Myometrial cell (primary cell): ENCODE results near the gene PIH1D2. TPM values are rescaled to one million over a fixed set of nuclear protein-coding genes. Genes with fewer than 3 reads are reported as not detected.

Experiments used
- total RNA-seq: library from RNA; depleted of rRNA; stranded (reverse); fragments of >200 nt; gene quantifications from 2 replicates; pipeline ENCODE4 v1.2.3, GENCODE V29; 2015

PIH1D2 gene
- 1.2 and 4.9 TPM in 2 replicates for total RNA-seq

GRCh38 chr11:112073941-112074811 is at the start of gene PIH1D2, which contains the start of gene NKAPD1:
Gene PIH1D2 (minus strand): TSS chr11:112074017. CDS start chr11:112073174, 843 bp downstream.
Gene NKAPD1 (plus strand): TSS chr11:112074299. CDS start chr11:112075575, 1,276 bp downstream.

GRCh38 chr11:112086422-112087191 is 12.8 kb upstream of the PIH1D2 start, which contains the start of the genes SDHD and TIMM8B:
Gene SDHD (plus strand): TSS chr11:112086873. CDS start chr11:112086908, 35 bp downstream.
Gene TIMM8B (minus strand): TSS chr11:112086756. CDS start chr11:112086723, 33 bp downstream.

GRCh38 chr11:112024773-112025678 is 48.8 kb downstream of the PIH1D2 start, which contains the start of gene DLAT:
Gene DLAT (plus strand): TSS chr11:112025408. CDS start chr11:112025473, 65 bp downstream.

Other genes with a start within 250 kb of the PIH1D2 start
- gene ALG9, start 202.4 kb downstream of the PIH1D2 start, total RNA-seq, result 33.7 and 42.2 TPM in 2 replicates
- 3.7 and 4.3 TPM in 2 replicates for gene FDXACB1, start 194.9 kb downstream of the PIH1D2 start, total RNA-seq
- gene CFAP68, start 194.5 kb downstream of the PIH1D2 start, total RNA-seq, result 7.2 and 14.2 TPM in 2 replicates
- 11.7 and 27.1 TPM in 2 replicates for gene CRYAB, start 162.2 kb downstream of the PIH1D2 start, total RNA-seq
- gene HSPB2, start 161.3 kb downstream of the PIH1D2 start, total RNA-seq, result not detected in 2 replicates
- not detected in 2 replicates for gene C11orf52, start 155.1 kb downstream of the PIH1D2 start, total RNA-seq
- 10.4 and 11.9 TPM in 2 replicates for gene DIXDC1, start 136.7 kb downstream of the PIH1D2 start, total RNA-seq
- 40.1 and 47.3 TPM in 2 replicates for gene DLAT, start 48.6 kb downstream of the PIH1D2 start, total RNA-seq
- gene NKAPD1, start 282 bp upstream of the PIH1D2 start, total RNA-seq, result 8.9 and 13.3 TPM in 2 replicates
- 40.2 and 48.7 TPM in 2 replicates for gene TIMM8B, start 12.7 kb upstream of the PIH1D2 start, total RNA-seq
- gene SDHD, start 12.9 kb upstream of the PIH1D2 start, total RNA-seq, result 146 and 150 TPM in 2 replicates
- gene IL18, start 90.1 kb upstream of the PIH1D2 start, total RNA-seq, result 22.3 and 26.8 TPM in 2 replicates
- not detected in 2 replicates for gene TEX12, start 93.4 kb upstream of the PIH1D2 start, total RNA-seq
- 3.7 and 7.1 TPM in 2 replicates for gene BCO2, start 101.5 kb upstream of the PIH1D2 start, total RNA-seq
- 38.3 and 44.4 TPM in 2 replicates for gene PTS, start 152.4 kb upstream of the PIH1D2 start, total RNA-seq
- gene PLET1, start 186.8 kb upstream of the PIH1D2 start, total RNA-seq, result not detected in 2 replicates